GM13976 (cell line): ENCODE data around the gene MRPL33.

Experiments
- DNase-seq: peaks from one replicate; pipeline ENCODE4 v3.0.0; 2012; ENCODE audit warnings: low spot score
- CTCF ChIP-seq: IDR thresholded peaks from 2 replicates; pipeline ENCODE4 v1.5.1; 2012; ENCODE audit warnings: borderline replicate concordance, mild to moderate bottlenecking; ENCODE audit not compliant: insufficient read depth; ENCODE audit errors: extremely low read depth, missing control alignments, control extremely low read depth
- in situ Hi-C: fragments of 300-500 bp; cut with MboI; formaldehyde crosslinking; loops from one replicate; pipeline ENCODE4 v1.12.0; 2022; ENCODE audit warnings: low sequenced_read_pairs, mixed read lengths, inconsistent platforms; ENCODE audit not compliant: unreplicated experiment

Gene MRPL33

GRCh38 chr2:27815860-27816438, 44.4 kb downstream of the MRPL33 start:
- TF ChIP-seq CTCF: no peak
- in situ Hi-C loops: no loop called here
- no peak for DNase-seq

DNA sequence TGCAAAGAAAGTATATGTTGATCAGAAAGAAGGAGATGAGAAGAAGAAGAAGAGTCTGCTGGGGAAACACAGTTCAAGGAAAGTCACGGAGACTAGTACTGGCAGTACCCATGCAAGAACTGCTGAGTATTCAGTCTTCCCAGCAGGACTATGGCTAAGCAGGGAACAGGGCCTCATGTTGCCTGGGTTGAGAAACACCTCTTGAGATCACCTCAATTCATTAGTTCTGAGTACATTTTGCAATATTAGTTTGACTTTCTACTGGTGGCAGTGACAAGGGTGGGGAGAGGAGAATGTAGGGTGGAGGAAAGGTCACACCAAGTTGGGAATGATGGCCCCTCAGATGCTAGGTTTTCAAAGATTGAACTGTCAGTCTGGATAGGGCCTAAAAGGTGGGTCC, 50.5 kb downstream of the MRPL33 start:
- in situ Hi-C loops: no loop called here
- no peak for DNase-seq
- TF ChIP-seq CTCF: no peak

GRCh38 chr2:27823135-27823534, 51.6 kb downstream of the MRPL33 start:
- no peak for DNase-seq
- TF ChIP-seq CTCF: no peak
- in situ Hi-C loops: no loop called here

GRCh38 chr2:27823569-27823968, 52.0 kb downstream of the MRPL33 start:
- no peak for TF ChIP-seq CTCF
- in situ Hi-C loops: no loop called here
- DNase-seq: no peak

GRCh38 chr2:27824401-27824800, 52.9 kb downstream of the MRPL33 start:
- TF ChIP-seq CTCF: no peak
- DNase-seq: no peak
- in situ Hi-C loops: no loop called here

- no peak for DNase-seq
- in situ Hi-C loops: no loop called here
- no peak for TF ChIP-seq CTCF
Observed at GRCh38 chr2:27828305-27828704, 56.8 kb downstream of the MRPL33 start.
